HK-2 (cell line): Measurements from ENCODE around the gene FNDC10.
"Not testable (repeated sequence)": the region's sequence is repeated elsewhere in the genome, so short reads cannot be mapped to it uniquely, and the experiment has no call there.

Experiments
- DNase-seq: peaks from one replicate; pipeline ENCODE4 v3.0.0-alpha.2; 2018; ENCODE audit not compliant: unreplicated experiment

Gene FNDC10

DNA sequence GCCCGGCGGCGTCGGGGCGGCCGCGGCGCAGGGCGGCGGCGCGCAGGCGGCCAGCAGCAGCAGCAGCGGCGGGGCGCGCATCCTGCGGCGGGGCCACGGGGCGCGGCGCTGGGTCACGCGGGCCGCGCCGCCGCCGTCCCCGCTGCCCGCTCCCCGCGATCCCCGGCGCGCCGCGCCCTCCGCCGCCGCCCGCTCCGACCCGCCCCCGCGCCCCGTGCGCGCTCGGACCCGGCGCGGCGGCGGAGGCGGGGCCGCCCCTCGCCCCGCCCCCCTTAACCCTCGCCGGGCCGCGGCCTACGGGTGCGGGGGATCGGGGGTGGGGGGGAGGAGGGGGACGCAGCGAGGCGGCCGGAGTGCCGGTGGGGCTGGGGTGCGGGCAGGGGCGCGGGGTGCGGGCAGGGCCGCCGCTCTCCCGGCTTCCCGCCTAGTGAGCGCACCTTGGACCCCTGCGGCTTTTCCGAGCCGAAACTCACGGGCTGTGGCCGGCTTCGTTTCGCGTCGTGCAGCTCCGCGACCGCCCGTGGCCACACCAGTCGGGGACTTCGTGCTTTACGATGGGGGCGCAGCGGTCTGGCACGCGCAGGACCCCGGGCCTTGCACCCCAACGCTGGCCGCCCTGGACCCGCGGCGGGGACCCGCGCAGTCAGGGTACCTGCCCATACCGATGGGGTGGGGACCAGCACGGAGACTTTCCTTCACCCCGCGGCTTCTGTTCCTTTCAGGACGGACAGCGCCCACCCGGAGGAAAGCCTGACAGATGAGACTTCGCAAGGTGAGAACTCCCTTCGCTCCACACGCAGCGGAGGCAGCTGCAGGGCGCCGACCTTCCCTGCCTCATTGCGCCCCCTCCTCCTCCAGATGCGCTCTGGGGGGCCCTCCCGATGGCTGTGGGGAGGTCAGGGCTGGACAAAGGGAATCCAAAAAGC, at the start of gene FNDC10:
TSS of gene FNDC10 (minus strand) at position 201 of the 926 bp plus-strand sequence. CDS start at position 81, 120 bp downstream.
- DNase-seq, result no peak

DNA sequence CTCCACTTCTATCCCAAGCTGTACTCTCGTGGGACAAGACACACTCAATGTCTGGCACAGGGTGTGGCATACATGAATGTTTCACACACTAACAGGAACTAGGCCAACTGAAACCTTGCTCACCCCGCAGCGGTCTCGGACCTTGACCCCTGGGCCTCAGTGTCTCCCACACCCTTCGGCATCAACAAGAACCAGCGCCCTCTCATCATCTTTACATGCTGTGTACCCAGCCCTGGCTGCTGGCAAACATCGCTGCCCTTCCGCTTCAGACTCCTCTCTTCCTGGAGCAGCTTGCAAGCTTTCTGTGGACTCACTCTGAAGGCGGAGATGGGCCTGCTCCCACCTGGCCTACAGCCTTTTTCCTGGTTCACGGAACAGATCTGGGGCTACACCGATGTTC, 48.3 kb upstream of the FNDC10 start:
- not testable (repeated sequence) for DNase-seq

DNA sequence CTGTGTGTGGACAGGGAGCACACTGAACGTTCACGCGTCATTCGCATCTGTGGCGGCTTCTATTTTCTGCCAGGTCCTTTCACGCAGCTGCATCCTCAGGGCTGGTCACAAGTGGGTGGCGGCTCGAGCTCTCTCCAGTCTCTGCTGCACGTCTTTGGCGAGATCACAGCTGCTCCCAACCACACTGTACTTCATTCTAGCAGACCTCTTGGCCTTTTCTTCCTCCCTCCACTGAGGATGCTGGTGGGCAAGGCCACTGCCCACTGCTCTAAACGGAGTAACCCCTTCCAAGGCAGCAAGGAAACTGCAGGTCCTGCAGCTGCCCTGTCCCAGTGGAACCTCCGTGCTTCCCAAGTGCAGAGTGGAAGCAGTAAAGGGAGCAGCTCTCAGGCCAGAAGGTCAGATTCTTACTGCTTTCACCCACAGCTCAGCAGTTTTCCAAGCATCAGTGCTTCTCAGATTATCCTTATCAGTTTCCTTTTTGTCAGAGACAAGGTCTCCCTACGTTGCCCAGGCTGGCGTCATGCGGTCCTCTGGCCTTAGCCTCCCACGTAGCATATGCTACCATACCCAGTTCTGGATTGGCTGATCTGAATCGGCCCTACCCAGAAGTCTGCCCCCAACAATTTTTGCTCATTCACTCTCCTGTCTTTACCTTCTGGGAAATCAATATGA, 47.8 kb upstream of the FNDC10 start:
- DNase-seq, result not testable (repeated sequence)

DNA sequence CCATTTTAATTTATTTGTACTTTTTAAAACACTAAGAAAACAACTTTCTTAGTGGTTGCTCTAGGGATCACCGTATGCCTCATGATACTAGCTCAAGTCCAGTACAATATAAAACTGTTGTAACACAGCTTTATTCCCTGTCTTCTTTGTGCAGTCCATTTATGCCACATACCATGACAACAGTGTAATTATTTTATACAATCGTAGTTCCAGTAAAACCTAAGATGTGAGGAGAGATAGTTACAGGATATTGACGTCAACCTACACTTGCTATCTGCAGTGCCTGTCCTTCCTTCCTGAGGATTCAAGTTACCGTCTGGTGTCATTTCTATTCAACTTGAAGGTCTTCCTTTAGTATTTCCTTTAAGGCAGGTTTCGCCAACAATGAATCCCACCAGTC, 46.4 kb upstream of the FNDC10 start:
- not testable (repeated sequence) for DNase-seq

- DNase-seq, result not testable (repeated sequence)
These were observed 41.0 kb upstream of the FNDC10 start for GRCh38 chr1:1640711-1641461.

GRCh38 chr1:1640081-1640480, 40.1 kb upstream of the FNDC10 start:
- DNase-seq, result not testable (repeated sequence)

DNA sequence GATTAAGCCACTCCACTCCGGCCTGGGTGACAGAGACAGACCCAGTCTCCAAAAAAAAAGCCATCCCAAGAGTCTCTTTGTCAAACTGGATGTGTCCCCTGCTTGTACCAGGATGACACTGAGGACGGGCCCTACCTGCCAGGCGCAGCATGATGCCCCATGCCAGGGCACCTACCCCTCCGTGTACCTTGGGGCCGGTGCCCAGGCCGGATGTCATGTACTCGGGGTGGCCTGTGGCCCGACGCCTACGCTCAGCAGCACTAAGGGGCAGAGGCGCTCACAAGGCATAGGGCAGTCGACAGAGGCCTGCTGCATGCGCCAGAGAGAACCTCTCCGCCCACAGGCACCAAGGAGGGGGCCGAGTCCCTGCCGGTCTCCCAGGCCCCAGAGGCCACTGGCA, 39.4 kb upstream of the FNDC10 start:
- not testable (repeated sequence) for DNase-seq

GRCh38 chr1:1638528-1638927, 38.6 kb upstream of the FNDC10 start:
- DNase-seq, result not testable (repeated sequence)

- DNase-seq, result not testable (repeated sequence)
These were observed 37.5 kb upstream of the FNDC10 start for GRCh38 chr1:1637479-1637875.

- DNase-seq, result not testable (repeated sequence)
These were observed 36.9 kb upstream of the FNDC10 start for GRCh38 chr1:1636621-1637478.

DNA sequence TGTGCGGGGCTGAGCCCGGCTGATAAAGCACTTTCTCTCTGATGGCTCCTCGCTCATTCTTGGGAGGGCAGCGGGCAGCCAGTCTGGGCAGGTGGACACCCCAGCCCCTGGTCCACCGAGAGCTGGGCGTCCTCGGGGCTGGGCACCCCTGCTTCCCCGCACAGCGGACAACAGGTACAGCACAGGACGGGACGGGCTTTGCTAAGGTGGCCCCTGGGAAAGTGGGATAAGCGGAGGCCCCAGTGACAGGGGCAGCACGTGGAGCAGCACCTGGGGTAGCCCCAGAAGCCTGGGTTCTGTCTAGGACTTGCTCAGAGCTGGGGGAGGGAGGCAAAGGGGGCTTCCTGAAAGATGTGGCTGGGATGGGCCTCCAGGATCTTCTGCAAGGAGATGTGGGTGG, 34.7 kb upstream of the FNDC10 start:
- DNase-seq, result not testable (repeated sequence)

- DNase-seq, result not testable (repeated sequence)
These were observed 33.5 kb upstream of the FNDC10 start for GRCh38 chr1:1633409-1633808.

DNA sequence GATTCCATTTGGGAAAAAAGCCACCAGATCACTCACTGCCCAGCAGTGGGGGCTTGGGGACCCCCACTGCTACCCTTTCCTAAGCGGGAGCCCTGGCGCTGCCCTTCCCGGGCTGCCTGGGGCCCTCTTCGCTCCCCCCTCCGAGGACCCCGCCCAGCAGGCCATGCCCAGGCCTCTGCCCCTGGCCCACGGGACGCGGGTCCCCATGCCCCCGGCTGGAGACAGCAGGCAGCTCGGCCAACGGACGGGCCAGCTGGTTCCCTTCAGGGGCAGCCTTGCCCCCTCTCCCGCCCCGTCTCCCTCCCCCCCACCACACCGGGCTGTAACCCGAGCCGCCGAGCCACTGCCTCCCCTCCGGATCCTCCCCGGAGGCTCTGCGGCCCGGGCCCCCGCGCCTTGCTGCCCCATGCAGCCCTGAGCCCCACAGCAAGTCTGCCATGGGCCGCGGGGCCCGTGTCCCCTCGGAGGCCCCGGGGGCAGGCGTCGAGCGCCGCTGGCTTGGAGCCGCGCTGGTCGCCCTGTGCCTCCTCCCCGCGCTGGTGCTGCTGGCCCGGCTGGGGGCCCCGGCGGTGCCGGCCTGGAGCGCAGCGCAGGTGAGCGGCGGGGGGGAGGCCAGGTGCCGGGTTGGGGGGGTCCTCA, 32.0 kb upstream of the FNDC10 start, which contains the start of gene MMP23B:
TSS of gene MMP23B (plus strand) at position 392 of the 639 bp plus-strand sequence. CDS start at position 438, 46 bp downstream.
- no peak for DNase-seq

GRCh38 chr1:1630965-1631781, 31.2 kb upstream of the FNDC10 start:
- no peak for DNase-seq

DNA sequence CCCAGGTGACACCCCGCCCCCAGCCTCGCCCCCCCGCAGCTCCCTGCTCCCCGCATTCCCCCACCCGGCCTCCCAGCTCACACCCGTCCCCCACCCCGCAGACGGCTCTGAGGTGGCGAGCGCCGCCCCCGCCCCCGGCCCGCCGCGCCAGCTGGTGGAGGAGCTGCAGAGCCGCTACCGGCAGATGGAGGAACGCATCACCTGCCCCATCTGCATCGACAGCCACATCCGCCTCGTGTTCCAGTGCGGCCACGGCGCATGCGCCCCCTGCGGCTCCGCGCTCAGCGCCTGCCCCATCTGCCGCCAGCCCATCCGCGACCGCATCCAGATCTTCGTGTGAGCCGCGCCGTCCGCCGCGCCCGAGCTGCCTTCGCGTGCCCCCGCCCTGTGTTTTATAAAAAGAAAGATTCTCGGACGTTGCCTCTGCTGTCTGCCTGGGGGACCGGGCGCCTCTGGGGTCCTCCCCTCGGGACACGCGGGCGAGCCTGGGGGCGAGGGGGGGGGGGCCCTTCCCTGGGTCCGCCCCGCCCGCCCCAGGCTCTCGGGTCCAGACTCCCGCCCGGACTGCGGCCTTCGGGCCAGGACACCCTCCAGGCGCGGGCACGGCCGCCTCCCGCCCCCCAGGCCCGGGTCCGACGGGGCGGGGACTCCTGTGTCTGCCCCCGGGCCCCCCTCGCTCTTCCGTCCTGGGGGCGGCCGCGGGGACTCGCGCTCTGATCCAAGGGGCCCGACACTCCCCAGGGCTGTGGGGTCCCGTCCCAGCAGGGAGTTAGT, 30.4 kb upstream of the FNDC10 start:
- no peak for DNase-seq

- DNase-seq, result no peak
These were observed 29.7 kb upstream of the FNDC10 start for GRCh38 chr1:1629430-1630190.

- DNase-seq, result no peak
These were observed 29.0 kb upstream of the FNDC10 start for GRCh38 chr1:1628754-1629429.
